H9 (cell line): ENCODE data around the gene C1QL1. TPM values are rescaled to one million over a fixed set of nuclear protein-coding genes. Genes with fewer than 3 reads are reported as not detected.

ENCODE experiments used
- DNase-seq: peaks from one replicate; pipeline ENCODE4 v3.0.0-alpha.2; 2017
- H2AFZ ChIP-seq: one replicate; pipeline ENCODE4 v1.6.1; 2013; ENCODE audit warnings: mild to moderate bottlenecking, low read length, control low read depth, moderate library complexity
- H2AK5ac ChIP-seq: 2 replicates; pipeline ENCODE4 v1.6.1; 2013; ENCODE audit warnings: low read length, control low read depth, mixed read lengths; ENCODE audit not compliant: insufficient read length
- H2BK120ac ChIP-seq: one replicate; pipeline ENCODE4 v1.6.1; 2013; ENCODE audit warnings: low read depth, mild to moderate bottlenecking, low read length, control low read depth, inconsistent platforms; ENCODE audit not compliant: poor library complexity, severe bottlenecking
- H2BK12ac ChIP-seq: 2 replicates; pipeline ENCODE4 v1.6.1; 2013; ENCODE audit warnings: low read length, control low read depth, mixed read lengths, low read depth; ENCODE audit not compliant: insufficient read length
- H2BK15ac ChIP-seq: 2 replicates; pipeline ENCODE4 v1.6.1; 2013; ENCODE audit warnings: low read depth, low read length, control low read depth
- H2BK20ac ChIP-seq: one replicate; pipeline ENCODE4 v1.6.1; 2013; ENCODE audit warnings: low read depth, mild to moderate bottlenecking, low read length, control low read depth, inconsistent platforms; ENCODE audit not compliant: poor library complexity, severe bottlenecking
- H2BK5ac ChIP-seq: 2 replicates; pipeline ENCODE4 v1.6.1; 2013; ENCODE audit warnings: low read length, control low read depth, mixed read lengths; ENCODE audit not compliant: insufficient read length
- H3K14ac ChIP-seq: 2 replicates; pipeline ENCODE4 v1.6.1; 2013; ENCODE audit warnings: low read length, control low read depth; ENCODE audit not compliant: insufficient read depth
- H3K18ac ChIP-seq: 2 replicates; pipeline ENCODE4 v1.6.1; 2013; ENCODE audit warnings: low read depth, mild to moderate bottlenecking, mixed read lengths, low read length, control low read depth; ENCODE audit not compliant: insufficient read length
- H3K23ac ChIP-seq: 2 replicates; pipeline ENCODE4 v1.6.1; 2013; ENCODE audit warnings: low read length, control low read depth, mixed read lengths, low read depth; ENCODE audit not compliant: insufficient read length
- H3K23me2 ChIP-seq: 2 replicates; pipeline ENCODE4 v1.6.1; 2013; ENCODE audit warnings: low read depth, mild to moderate bottlenecking, mixed read lengths, low read length, control low read depth; ENCODE audit not compliant: insufficient read length, poor library complexity, severe bottlenecking
- H3K27ac ChIP-seq: 2 replicates; pipeline ENCODE4 v1.5.1; 2013; ENCODE audit warnings: low read length, control low read depth, mixed read lengths, low read depth; ENCODE audit not compliant: insufficient read length
- H3K27me3 ChIP-seq: 2 replicates; pipeline ENCODE4 v1.6.1; 2013; ENCODE audit warnings: low read length, control low read depth, inconsistent platforms; ENCODE audit not compliant: insufficient read depth
- H3K4ac ChIP-seq: 2 replicates; pipeline ENCODE4 v1.6.1; 2013; ENCODE audit warnings: low read depth, mild to moderate bottlenecking, control low read depth, inconsistent platforms, low read length, moderate library complexity
- H3K4me1 ChIP-seq: 2 replicates; pipeline ENCODE4 v1.6.1; 2013; ENCODE audit warnings: low read length, control low read depth, inconsistent platforms; ENCODE audit not compliant: insufficient read depth
- H3K4me2 ChIP-seq: 2 replicates; pipeline ENCODE4 v1.6.1; 2013; ENCODE audit warnings: low read length, control low read depth, mixed read lengths; ENCODE audit not compliant: insufficient read length, insufficient read depth
- H3K56ac ChIP-seq: 2 replicates; pipeline ENCODE4 v1.6.1; 2013; ENCODE audit warnings: low read depth, mild to moderate bottlenecking, mixed read lengths, low read length, control low read depth; ENCODE audit not compliant: insufficient read length
- H3K79me1 ChIP-seq: 2 replicates; pipeline ENCODE4 v1.6.1; 2013; ENCODE audit warnings: low read depth, mild to moderate bottlenecking, moderate library complexity, low read length, control low read depth, inconsistent platforms; ENCODE audit not compliant: insufficient read depth, poor library complexity, severe bottlenecking
- H3K79me2 ChIP-seq: 2 replicates; pipeline ENCODE4 v1.6.1; 2013; ENCODE audit warnings: low read length, control low read depth, inconsistent platforms; ENCODE audit not compliant: insufficient read depth
- H3K9ac ChIP-seq: 2 replicates; pipeline ENCODE4 v1.6.1; 2013; ENCODE audit warnings: low read length, control low read depth, mixed read lengths; ENCODE audit not compliant: insufficient read length; ENCODE audit errors: extremely low read depth
- H3K9me3 ChIP-seq: one replicate; pipeline ENCODE4 v1.6.1; 2013; ENCODE audit warnings: low read depth, low read length, inconsistent platforms; ENCODE audit not compliant: control insufficient read depth
- H3T11ph ChIP-seq: one replicate; pipeline ENCODE4 v1.6.1; 2013; ENCODE audit warnings: mild to moderate bottlenecking, low read length, control low read depth, inconsistent platforms
- H4K20me1 ChIP-seq: one replicate; pipeline ENCODE4 v1.6.1; 2013; ENCODE audit not compliant: control insufficient read depth, insufficient read length, insufficient read depth
- H4K5ac ChIP-seq: 2 replicates; pipeline ENCODE4 v1.6.1; 2013; ENCODE audit warnings: low read depth, mild to moderate bottlenecking, mixed read lengths, low read length, control low read depth; ENCODE audit not compliant: insufficient read length
- H4K8ac ChIP-seq: replicated peaks from 2 replicates; pipeline ENCODE4 v1.6.1; 2013; ENCODE audit warnings: low read length, control low read depth, mixed read lengths, low read depth; ENCODE audit not compliant: insufficient read length
- H4K91ac ChIP-seq: 2 replicates; pipeline ENCODE4 v1.6.1; 2013; ENCODE audit warnings: low read depth, mild to moderate bottlenecking, moderate library complexity, mixed read lengths, low read length, control low read depth; ENCODE audit not compliant: insufficient read length
- H3K27ac Mint-ChIP-seq, 3 experiments: 2 replicates in 2 of 3; 3 replicates in 1 of 3; pipeline ENCODE4 v1.8.0; 2020 to 2021; ENCODE audit warnings: mixed read lengths in 3 of 3, mild to moderate bottlenecking in 1 of 3, moderate library complexity in 1 of 3
- H3K27me3 Mint-ChIP-seq: 2 replicates; pipeline ENCODE4 v1.8.0; 2021; ENCODE audit warnings: low read depth, mild to moderate bottlenecking, moderate library complexity, mixed read lengths
- H3K36me3 Mint-ChIP-seq, 3 experiments: 2 replicates in 2 of 3; 3 replicates in 1 of 3; pipeline ENCODE4 v1.8.0; 2020 to 2021; ENCODE audit warnings: low read depth in 3 of 3, mixed read lengths in 3 of 3; ENCODE audit not compliant: insufficient read depth in 1 of 3
- H3K4me1 Mint-ChIP-seq, 2 experiments: 2 replicates each; pipeline ENCODE4 v1.8.0; 2020; ENCODE audit warnings: mixed read lengths in 2 of 2
- H3K4me3 Mint-ChIP-seq, 2 experiments: 2 replicates in 1 of 2; 3 replicates in 1 of 2; pipeline ENCODE4 v1.8.0; 2020 to 2021; ENCODE audit warnings: mild to moderate bottlenecking in 2 of 2, mixed read lengths in 2 of 2, moderate library complexity in 1 of 2
- H3K9me3 Mint-ChIP-seq, 2 experiments: 2 replicates in 1 of 2; 3 replicates in 1 of 2; pipeline ENCODE4 v1.8.0; 2020; ENCODE audit warnings: mild to moderate bottlenecking in 2 of 2, mixed read lengths in 2 of 2, moderate library complexity in 1 of 2
- WGBS: extraction: QIAGEN DNeasy Blood & Tissue Kit; methylation state at CpG from one replicate; pipeline ENCODE4 v1.1.7; 2013; ENCODE audit warnings: missing lambda C conversion rate, low lambda C conversion rate, mixed read lengths; ENCODE audit not compliant: insufficient read length; ENCODE audit errors: extremely low coverage; 5-methylcytosine and 5-hydroxymethylcytosine counted together
- total RNA-seq: library from RNA; stranded (reverse); gene quantifications from 2 replicates; pipeline ENCODE4 v1.2.1, GENCODE V29; 2021
- TF ChIP-seq, protein P1 (sequence below): fragments of 200-600 bp; sonication (generic); conservative IDR thresholded peaks from 3 replicates; pipeline ENCODE4 v1.8.0; 2021; ENCODE audit warnings: antibody characterized with exemption, mild to moderate bottlenecking

The C1QL1 gene
- total RNA-seq, 1 experiment from 2014 or later = 6.0 TPM

DNA sequence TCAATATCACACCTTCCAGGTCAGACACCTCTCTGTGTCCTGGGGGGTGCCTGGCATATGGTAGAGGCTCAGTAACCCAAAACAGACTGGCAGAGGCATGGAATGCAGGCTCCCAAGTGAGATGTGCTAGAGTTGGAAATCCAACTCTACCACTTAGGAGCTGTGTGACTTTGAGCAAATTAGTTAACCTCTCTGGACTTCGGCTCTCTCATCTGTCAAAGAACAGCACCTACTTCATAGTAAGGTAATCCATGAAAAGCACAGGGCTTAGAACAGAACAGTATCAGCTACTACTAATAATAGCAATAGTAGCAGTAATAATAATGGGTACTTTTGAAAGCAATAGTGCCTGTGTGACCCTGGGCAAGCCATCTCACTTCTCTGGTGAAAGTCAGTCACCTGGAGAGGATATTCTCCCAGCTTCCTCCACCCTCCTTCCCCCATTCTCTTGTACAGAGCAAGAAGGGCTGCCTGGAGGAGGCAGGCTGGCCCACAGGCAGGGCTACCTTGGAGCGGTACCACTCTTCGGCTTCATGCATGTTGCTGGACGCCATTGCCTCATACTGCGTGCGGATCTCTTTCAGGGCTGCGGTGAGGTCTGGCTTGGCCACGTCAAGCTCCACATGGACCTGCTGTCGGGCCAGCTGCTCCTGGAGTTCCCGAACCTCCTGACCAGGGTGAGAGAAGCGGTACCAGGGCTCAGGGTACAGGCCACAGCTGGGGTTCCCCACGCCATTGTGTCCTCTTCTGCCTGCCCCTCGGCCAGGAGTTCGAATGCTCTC lies 55.1 kb downstream of the C1QL1 start:
- TF ChIP-seq, protein P1, sequence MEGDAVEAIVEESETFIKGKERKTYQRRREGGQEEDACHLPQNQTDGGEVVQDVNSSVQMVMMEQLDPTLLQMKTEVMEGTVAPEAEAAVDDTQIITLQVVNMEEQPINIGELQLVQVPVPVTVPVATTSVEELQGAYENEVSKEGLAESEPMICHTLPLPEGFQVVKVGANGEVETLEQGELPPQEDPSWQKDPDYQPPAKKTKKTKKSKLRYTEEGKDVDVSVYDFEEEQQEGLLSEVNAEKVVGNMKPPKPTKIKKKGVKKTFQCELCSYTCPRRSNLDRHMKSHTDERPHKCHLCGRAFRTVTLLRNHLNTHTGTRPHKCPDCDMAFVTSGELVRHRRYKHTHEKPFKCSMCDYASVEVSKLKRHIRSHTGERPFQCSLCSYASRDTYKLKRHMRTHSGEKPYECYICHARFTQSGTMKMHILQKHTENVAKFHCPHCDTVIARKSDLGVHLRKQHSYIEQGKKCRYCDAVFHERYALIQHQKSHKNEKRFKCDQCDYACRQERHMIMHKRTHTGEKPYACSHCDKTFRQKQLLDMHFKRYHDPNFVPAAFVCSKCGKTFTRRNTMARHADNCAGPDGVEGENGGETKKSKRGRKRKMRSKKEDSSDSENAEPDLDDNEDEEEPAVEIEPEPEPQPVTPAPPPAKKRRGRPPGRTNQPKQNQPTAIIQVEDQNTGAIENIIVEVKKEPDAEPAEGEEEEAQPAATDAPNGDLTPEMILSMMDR = no peak
- no peak overlapping the region for H3K23ac ChIP-seq
- no peak overlapping the region for H4K8ac ChIP-seq
- no peak overlapping the region for H3T11ph ChIP-seq
- DNase-seq = no peak
- H4K20me1 ChIP-seq = no peaks in the 10 kb centered on the region
- peaks cover 52% of the 10 kb centered on the region for H3K27me3 Mint-ChIP-seq
- H3K23me2 ChIP-seq = peaks cover 6% of the 10 kb centered on the region
- H2BK20ac ChIP-seq = no peak overlapping the region
- no peak overlapping the region for H3K27ac ChIP-seq
- H3K9me3 Mint-ChIP-seq = no peaks in the 10 kb centered on the region
- H3K27me3 ChIP-seq = peaks cover 2% of the 10 kb centered on the region; the same call in 1 of the 2 replicates
- peaks cover 8 to 10% of the 10 kb centered on the region in 2 experiments; a peak in 3 of 4 replicates for H3K4me1 Mint-ChIP-seq
- H3K27ac Mint-ChIP-seq = no peak overlapping the region
- no peak overlapping the region for H3K14ac ChIP-seq
- no peak overlapping the region for H3K4me2 ChIP-seq
- H4K5ac ChIP-seq = no peak overlapping the region
- H4K91ac ChIP-seq = no peak overlapping the region
- H3K18ac ChIP-seq = no peak overlapping the region
- no peaks in the 10 kb centered on the region for H3K36me3 Mint-ChIP-seq
- H3K9ac ChIP-seq = no peak overlapping the region
- H2BK120ac ChIP-seq = no peak overlapping the region
- no peaks in the 10 kb centered on the region for H3K79me2 ChIP-seq
- H3K4me3 Mint-ChIP-seq = peak overlapping the region in 1 of 2 experiments; percentile 6; a peak in 1 of 5 replicates
- H2BK15ac ChIP-seq = no peak overlapping the region
- H2BK12ac ChIP-seq = no peak overlapping the region
- no peak overlapping the region for H2AFZ ChIP-seq
- no peak overlapping the region for H3K4ac ChIP-seq
- no peak overlapping the region for H2BK5ac ChIP-seq
- H3K4me1 ChIP-seq = peaks cover 2% of the 10 kb centered on the region; the same call in 1 of the 2 replicates
- WGBS = no CpG with 5 or more reads among the region's 14 CpGs
- H2AK5ac ChIP-seq = no peak overlapping the region
- H3K9me3 ChIP-seq = no peaks in the 10 kb centered on the region
- H3K79me1 ChIP-seq = no peaks in the 10 kb centered on the region
- H3K56ac ChIP-seq = no peak overlapping the region
